Pons (tissue), 1 donor: ENCODE results near the gene KCNIP1.

Source experiments
- DNase-seq: peaks from one replicate; pipeline ENCODE4 v3.0.0-alpha.2; 2016; ENCODE audit warnings: low spot score

KCNIP1 gene

DNA sequence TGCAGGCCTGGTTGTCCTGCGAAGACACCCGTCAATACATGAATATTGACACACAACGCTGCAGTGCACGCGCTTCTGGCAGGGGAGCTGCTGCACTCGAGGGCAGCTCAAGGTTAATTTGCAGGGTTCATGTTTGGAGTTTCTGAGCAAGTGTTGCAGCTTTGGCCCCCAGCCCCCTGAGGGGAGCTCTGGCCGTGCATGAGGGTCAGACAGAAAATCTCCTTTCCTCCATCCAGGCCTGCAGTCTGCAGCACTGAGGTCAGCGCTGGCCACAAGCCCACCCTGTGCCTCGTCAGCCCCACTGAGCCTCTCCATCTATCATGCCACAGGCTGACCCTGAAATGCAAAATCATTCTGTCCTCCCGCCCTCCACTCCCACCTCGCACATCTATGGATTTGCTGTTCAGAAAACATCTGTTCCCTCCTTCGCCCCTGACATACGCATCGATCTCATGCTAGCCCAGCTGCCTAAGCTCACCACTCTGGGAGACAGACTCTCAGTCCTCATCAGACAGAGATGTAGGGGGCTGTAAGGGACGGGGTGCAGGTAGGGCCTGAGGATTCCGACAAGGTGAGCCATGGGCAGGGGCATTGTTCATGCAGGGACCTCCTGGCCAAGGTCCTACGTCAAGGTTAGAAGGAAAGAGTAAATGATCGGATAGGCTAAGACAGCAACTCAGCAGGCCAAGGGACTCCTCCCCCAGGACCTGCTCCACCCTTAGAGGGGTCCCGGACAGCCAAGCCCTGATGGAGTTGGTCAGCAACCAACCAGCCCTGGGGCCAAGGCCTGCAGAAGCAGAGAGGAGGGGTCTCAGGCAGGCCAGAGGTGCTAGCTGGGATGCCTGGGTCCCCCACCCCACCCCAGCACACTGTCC is 125.1 kb downstream of the KCNIP1 start:
- DNase-seq = no peak

DNA sequence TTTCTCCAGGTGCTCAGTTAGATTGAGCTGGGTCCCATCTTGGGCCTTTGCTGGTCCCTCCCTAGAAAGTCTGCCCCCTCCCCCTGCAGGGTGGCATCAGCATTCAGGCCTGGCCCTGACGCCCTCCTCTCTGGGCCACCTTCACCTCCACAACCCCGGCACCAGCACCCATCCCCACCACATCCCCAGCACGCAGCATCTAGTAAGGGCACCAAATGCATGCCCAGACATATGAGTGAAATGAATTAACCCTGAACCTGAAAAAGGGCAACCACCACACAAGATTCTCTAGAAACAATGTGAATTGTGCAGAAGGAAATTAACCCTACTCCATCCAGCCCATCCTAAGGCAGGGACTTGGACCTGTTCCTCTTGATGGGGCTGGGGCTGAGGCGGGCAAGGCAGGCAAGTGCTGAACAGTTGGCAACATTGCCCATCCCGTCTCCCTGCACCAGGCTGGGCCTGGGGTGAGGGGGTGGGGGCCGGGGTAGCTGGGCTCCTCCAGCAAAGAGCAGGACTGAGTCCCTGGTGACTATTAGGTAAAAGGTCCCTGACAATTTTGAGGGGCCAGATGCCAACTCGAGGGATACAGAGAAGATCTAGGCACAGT is 125.9 kb downstream of the KCNIP1 start:
- no peak for DNase-seq

- DNase-seq = no peak
Observed at GRCh38 chr5:170630226-170630625, 126.4 kb downstream of the KCNIP1 start.

GRCh38 chr5:170630711-170631141 is 126.9 kb downstream of the KCNIP1 start:
- DNase-seq = peak; percentile 73

- DNase-seq = peak; percentile 41
Observed at GRCh38 chr5:170631466-170632195, 127.8 kb downstream of the KCNIP1 start.

DNA sequence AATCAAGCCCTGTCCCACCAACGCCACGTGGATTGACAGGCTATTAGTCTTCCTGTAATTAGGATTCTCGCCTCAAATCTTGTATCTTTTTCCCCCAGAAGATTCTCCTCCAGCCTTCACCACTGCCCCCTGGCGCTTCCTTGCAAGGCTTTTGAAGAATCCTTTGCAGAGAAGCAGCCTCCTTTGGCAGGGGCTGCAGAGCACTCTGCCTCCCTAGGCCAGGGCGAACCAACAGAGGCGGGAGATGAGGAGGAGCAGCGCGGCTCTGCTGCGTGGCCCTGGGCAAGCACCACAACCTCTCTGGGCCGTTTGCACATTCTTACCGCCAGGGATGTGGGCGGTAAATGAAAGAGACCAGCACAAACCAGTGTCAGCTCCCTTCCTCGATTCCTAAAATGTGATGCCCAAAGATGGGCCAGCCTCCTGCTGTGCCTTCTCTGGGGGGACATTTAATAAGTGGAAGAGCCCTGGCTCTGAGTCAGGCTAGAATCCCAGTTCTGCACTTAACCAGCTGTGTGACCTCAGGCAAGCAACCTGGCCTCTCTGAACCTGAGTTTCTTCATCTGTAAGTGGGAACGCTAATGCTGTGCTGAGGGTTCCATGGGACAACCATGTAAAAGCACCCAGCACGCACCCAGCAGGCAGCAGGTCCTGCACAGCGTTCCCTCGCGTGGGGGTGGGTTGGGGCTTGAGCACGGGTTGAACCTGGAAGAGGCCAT is 128.6 kb downstream of the KCNIP1 start:
- DNase-seq = no peak

GRCh38 chr5:170632985-170633234 is 129.1 kb downstream of the KCNIP1 start:
- no peak for DNase-seq

DNA sequence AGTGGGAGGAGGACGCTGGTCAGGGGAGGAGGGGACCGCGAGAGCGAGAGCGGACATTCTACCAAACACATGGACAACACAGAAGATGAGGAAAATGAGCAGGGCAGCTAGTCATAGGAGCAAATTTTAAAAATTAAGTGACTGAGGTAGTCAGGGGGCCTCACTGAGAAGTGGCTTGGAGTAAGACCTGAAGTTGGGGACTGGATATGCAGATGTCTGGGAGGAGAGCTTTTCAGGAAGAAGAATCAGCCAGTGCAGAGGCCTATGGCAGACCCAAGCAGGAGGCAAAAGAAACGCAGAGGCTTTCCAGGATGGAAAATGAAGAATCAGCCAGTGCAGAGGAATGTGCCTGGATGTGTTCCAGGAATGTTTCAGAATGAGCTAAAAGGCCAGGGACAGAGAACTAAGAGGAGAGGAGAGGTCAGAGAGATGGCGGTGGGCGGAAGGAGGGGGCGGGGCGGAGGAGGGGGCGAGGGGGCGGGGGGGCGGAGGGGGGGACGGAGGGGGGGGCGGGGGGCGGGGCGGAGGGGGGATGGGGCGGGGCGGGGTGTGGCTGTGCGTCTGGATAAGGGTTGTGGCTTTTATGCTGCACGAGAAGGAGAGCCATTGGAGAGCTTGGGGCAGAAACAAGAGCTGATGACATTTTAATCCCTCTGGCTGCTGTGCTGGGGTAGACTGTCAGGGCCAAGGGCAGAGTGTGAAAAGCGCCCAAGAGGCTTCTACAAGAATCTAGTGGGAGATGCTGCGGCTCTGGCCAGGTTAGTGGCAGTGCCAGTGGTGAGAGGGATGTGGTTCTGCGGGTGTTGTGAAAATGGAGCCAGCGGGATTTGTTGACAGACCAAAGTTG is 129.6 kb downstream of the KCNIP1 start:
- peak; percentile 52 for DNase-seq

DNA sequence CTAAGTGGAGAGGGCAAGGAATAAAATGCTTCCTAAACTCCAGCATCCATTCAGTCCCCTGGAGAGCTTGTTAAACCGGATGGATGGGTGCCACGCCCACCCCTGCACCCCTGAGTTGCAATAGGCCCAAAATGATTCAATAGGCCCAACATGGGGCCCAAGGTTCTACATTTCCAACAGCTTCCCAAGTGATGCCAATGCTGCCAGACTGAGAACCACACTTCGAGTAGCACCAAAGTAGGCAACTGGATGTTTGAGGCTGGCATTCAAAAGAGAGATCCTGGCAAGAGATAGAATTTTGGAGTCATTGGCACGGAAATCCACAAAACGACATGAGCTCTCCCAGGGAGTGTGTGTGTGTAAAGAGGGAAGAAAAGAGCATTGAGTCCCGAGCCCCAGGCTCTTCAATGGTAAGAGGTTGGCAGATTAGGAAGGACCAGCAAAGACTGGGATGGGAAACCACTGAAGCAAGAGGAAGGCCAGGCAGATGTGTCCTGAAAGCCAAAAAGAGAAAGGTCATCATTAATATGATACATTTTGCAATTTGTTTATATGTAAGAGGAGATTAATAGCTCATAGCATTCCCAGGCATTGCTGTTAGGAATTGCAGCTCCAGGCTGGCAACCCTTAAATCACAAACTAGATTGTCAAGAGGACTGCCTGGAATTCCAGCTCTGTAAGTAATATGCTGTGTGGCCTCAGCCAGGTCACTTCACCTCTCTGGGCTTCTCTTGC is 130.6 kb downstream of the KCNIP1 start:
- DNase-seq = peak; percentile 25

GRCh38 chr5:170635706-170636105 is 131.9 kb downstream of the KCNIP1 start:
- DNase-seq = no peak

DNA sequence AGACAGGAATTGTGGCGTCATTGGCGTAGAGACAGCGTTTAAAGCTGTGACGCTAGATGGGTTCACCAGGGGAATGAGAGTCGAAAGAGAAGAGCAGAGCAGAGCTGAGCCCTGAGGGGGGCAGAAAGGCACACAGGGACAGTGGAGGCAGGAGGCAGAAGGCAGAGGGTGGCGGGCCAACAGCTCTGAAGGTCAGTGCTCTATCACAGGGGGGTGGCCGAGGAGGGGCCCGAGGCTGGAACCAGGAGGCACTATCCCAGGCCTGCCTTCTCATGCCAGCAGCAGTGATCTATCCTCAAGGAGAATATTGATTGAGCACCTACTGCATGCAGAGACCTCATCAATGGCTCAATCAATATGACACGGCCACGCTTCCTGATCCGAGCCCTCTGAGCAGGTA is 132.4 kb downstream of the KCNIP1 start:
- DNase-seq = no peak

DNA sequence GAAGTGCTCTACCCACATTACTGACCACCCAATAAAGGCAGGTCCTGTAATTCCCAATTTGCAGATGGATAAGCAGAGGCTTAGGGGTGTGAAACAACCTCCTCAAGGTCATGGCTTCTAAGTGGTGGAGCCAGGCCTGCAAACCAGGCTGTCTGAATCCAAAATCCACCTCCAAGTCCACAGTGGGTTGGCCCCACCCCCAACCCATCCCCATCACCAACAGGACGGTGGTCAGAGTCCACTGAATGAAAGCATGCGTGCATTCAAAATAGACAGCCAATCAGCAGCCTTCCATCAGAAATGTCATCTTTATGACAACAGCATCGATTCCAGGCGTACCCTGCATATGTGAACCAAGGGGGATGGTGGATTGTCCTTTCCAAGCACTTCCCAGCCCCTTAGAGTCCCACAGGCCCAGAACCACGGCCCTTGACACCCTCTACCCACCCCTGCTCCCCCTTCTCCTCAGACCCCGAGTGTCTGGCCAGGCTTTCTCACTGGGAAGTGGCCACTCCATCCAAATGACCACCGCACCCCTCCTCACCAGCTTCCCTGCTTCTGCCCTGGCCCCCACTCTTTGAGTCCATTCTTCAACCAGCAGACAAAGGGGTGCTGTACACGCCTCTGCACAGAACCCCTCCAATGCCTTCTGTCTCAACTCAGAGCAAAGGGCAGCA is 133.1 kb downstream of the KCNIP1 start:
- no peak for DNase-seq

DNA sequence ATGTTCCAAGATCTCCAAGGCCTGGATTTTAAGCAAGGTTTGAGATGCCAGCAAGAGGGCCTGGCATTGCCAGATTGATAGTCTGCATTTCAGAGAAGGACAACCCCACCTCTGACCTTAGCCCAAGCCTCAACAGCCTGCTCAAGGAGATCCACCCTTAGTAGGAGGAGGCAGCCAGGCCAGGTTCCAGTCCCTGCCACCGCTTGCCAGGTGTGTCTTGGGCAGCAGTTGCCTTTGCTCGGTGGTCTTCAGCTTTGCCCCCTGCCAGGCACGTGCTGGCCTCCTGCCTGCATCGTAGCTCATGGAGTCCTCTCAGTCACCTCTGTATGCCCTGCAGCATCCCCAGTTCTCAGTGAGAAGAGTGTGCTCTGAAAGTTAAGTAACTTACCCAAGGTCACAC is 134.2 kb downstream of the KCNIP1 start:
- no peak for DNase-seq

- peak; percentile 46 for DNase-seq
Observed at GRCh38 chr5:170638454-170639220, 134.8 kb downstream of the KCNIP1 start.

GRCh38 chr5:170639221-170639925 is 135.6 kb downstream of the KCNIP1 start:
- no peak for DNase-seq

- no peak for DNase-seq
Observed at GRCh38 chr5:170640731-170641588, 137.1 kb downstream of the KCNIP1 start.

GRCh38 chr5:170641589-170642031 is 137.8 kb downstream of the KCNIP1 start:
- DNase-seq = no peak
